A549 (cell line): ENCODE measurements around the gene SLC6A12.

Experiments
- FOSL2 ChIP-seq, 2 experiments: fragments of 450-650 bp in 1 of 2; fragments of >200 bp in 1 of 2; sonication (Bioruptor Twin) in 1 of 2; formaldehyde crosslinking; IDR thresholded peaks; 2 replicates each; pipeline versions ENCODE4 v1.5.0 to v1.6.1; 2016 to 2020; ENCODE audit warnings: mild to moderate bottlenecking in 1 of 2, moderate library complexity in 1 of 2
- JUNB ChIP-seq: fragments of >200 bp; sonication (Bioruptor Twin); formaldehyde crosslinking; IDR thresholded peaks from 2 replicates; pipeline ENCODE4 v1.6.1; 2016
- RNF2 ChIP-seq: fragments of 200-600 bp; sonication (generic); IDR thresholded peaks from 2 replicates; pipeline ENCODE4 v1.6.1; 2016; ENCODE audit warnings: low read depth, mild to moderate bottlenecking, antibody characterized with exemption, moderate library complexity, borderline replicate concordance
- ZC3H11A ChIP-seq: fragments of 450-650 bp; IDR thresholded peaks from 2 replicates; pipeline ENCODE4 v1.6.1; 2014; ENCODE audit warnings: antibody characterized with exemption, mild to moderate bottlenecking
- TF ChIP-seq, protein P1 (sequence below): fragments of >200 bp; sonication (Bioruptor Twin); formaldehyde crosslinking; IDR thresholded peaks from 3 replicates; pipeline ENCODE4 v1.5.1; 2016

DNA sequence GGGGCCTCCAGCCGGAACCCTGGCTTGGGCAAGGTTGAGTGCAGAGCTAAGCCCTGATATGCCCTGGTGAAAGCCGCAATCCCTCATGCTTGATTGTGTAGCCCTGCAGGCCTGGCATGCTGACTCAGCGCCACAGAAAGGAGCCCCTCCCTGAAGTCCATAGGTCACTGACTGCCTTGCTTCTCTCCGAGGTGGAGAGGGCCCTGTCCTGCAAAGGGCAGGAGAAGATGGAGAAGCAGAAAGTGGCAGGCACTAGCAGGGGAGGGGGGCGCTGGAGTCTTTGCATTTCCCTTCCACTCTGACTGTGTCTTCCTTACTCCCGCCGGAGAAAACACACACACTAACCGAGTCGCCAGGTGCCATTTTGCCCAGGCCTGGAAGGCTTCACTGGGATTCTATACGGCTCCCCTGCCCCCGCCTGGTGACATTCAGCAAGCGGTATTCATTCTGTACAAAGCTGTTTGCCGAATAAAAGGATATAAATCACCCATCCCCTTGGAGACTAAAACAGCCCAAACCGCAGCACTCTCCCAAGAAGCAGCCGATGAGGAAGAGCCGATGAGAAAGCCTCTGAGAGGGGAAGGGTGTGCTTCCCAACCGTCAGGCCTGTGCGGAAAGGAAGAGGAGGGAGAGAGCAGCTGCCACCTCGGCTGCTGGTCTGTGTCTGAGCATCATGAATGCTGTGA, 69.8 kb downstream of the SLC6A12 start:
- TF ChIP-seq ZC3H11A (no peak), JUNB (no peak), RNF2 (no peak), FOSL2 (IDR thresholded peaks at IDR 0.05) (no peak), FOSL2 (CRISPR knock-in tag; IDR thresholded peaks at IDR 0.05) (no peak)
- TF ChIP-seq, protein P1, sequence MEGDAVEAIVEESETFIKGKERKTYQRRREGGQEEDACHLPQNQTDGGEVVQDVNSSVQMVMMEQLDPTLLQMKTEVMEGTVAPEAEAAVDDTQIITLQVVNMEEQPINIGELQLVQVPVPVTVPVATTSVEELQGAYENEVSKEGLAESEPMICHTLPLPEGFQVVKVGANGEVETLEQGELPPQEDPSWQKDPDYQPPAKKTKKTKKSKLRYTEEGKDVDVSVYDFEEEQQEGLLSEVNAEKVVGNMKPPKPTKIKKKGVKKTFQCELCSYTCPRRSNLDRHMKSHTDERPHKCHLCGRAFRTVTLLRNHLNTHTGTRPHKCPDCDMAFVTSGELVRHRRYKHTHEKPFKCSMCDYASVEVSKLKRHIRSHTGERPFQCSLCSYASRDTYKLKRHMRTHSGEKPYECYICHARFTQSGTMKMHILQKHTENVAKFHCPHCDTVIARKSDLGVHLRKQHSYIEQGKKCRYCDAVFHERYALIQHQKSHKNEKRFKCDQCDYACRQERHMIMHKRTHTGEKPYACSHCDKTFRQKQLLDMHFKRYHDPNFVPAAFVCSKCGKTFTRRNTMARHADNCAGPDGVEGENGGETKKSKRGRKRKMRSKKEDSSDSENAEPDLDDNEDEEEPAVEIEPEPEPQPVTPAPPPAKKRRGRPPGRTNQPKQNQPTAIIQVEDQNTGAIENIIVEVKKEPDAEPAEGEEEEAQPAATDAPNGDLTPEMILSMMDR = no peak
